IPS-18a (cell line): ENCODE data around the gene GJA8.
"Not testable (repeated sequence)": the region's sequence is repeated elsewhere in the genome, so short reads cannot be mapped to it uniquely, and the experiment has no call there.

Experiments used
- H3K27ac ChIP-seq: one replicate; pipeline ENCODE4 v1.5.1; 2013; ENCODE audit warnings: low read length
- H3K27me3 ChIP-seq: one replicate; pipeline ENCODE4 v1.6.1; 2013; ENCODE audit warnings: mild to moderate bottlenecking, low read length; ENCODE audit not compliant: control insufficient read depth, insufficient read depth
- H3K36me3 ChIP-seq: one replicate; pipeline ENCODE4 v1.6.1; 2013; ENCODE audit warnings: low read depth, low read length; ENCODE audit not compliant: control insufficient read depth
- H3K4me1 ChIP-seq: one replicate; pipeline ENCODE4 v1.6.1; 2013; ENCODE audit warnings: low read depth, low read length; ENCODE audit not compliant: control insufficient read depth
- H3K4me3 ChIP-seq: one replicate; pipeline ENCODE4 v1.5.1; 2013; ENCODE audit warnings: low read length
- H3K9ac ChIP-seq: one replicate; pipeline ENCODE4 v1.6.1; 2013; ENCODE audit warnings: mild to moderate bottlenecking, low read length, moderate library complexity
- H3K9me3 ChIP-seq: one replicate; pipeline ENCODE4 v1.6.1; 2013; ENCODE audit warnings: low read depth, low read length; ENCODE audit not compliant: control insufficient read depth

The GJA8 gene

DNA sequence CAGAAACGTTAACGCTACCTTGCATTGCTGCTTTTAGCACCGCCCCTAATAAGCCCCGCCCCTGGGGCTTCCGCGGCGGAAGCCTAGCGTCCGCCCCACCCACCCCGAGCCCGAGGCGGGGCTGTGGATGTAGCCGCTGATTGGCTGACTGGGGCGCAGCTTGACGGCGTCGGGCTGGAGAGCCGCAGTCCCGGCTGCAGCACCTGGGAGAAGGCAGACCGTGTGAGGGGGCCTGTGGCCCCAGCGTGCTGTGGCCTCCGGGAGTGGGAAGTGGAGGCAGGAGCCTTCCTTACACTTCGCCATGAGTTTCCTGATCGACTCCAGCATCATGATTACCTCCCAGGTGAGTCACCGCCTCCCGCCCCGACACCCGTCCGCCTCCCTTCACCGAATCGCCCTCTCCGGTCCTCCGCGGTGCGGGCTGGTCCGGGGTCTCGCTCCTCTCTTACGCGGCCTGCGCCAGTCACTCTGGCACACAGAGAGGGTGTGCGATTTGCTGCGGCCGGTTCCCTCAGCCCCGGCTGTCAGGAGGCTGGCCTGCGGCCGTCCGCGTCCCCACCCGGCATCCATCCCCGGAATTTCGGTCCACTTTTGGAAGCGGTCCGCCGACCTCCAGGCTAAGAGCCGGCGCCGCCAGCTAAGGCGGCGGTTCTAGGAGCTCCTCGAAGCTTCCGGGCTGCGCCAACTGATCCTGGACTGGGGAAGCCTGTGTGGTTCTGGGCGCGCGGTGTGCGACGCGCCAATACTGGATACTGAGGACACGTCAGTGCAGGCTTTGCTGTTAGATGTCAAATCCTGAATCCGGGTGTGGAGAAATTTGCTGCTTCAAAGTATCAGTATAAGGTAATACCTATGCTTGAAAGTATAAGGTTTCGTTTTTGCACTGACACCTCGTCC, 25.9 kb downstream of the GJA8 start, which contains the start of gene GPR89B:
TSS of gene GPR89B (plus strand) at position 185 of the 897 bp plus-strand sequence. CDS start at position 302, 117 bp downstream.
- peak within 1 kb of the TSS; percentile 81 for H3K4me3 ChIP-seq
- not testable (repeated sequence) for H3K27me3 ChIP-seq, H3K36me3 ChIP-seq, H3K27ac ChIP-seq, H3K9me3 ChIP-seq, H3K4me1 ChIP-seq
- H3K9ac ChIP-seq, result peak within 1 kb of the TSS; percentile 65

DNA sequence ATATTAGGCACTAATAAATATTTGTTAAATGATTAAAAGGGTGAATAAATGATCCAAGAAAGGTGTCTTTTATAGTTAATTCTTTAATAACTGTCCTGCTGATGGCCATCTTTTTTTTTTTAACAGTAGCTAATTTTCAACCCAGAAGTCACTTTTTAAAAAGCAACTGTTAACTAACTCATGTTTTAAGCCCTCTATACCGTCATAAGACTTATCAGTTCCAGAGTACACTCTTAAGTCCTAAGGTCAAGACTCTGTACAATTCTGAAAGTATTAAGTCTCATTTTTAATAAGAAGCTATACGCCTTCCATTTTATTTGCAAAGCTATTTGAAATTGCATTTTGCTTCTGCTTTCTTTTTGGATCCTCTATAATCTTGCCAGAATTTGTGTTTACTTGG, 28.5 kb downstream of the GJA8 start:
- not testable (repeated sequence) for H3K9me3 ChIP-seq, H3K4me3 ChIP-seq, H3K27me3 ChIP-seq, H3K36me3 ChIP-seq, H3K4me1 ChIP-seq, H3K9ac ChIP-seq, H3K27ac ChIP-seq

DNA sequence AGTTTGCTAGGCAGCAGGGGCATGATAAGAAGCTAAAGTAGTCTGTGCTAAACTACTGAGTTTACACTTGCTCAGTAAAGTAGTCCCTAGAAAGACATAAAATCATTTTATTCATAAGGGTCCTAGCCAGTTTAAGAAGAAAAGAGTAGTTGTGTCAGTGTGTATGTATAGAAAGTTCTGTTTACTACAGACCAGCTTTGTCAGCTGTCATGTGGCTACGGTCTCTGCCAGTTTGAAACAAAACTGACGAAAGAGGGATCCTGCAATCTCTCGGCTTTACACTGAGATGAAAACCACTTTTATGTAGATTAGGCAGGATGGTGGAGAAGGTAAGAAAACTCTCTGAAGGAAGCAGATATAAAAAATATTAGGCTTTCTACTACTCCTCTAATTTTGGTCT, 32.7 kb downstream of the GJA8 start:
- H3K9ac ChIP-seq, H3K36me3 ChIP-seq, H3K27ac ChIP-seq, H3K9me3 ChIP-seq, H3K4me1 ChIP-seq, H3K27me3 ChIP-seq, H3K4me3 ChIP-seq: not testable (repeated sequence)

DNA sequence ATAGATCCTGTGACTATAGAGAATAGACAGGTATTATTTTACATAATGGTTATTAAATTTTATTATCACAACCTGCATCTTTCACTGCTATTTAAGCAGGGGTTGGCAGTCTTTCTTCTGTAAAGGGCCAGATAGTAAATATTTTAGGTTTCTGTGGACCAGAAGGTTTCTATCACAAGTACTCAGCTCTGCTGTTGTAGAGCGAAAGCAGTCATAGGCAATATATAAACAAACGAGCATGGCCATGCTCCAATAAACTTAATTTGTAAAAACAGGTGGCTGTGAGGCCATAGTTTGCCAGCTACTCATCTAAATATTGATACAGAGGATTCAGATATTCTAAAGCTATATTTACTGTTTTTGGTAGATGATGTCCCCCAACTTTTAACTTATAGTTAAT, 37.9 kb downstream of the GJA8 start:
- H3K36me3 ChIP-seq, H3K9ac ChIP-seq, H3K9me3 ChIP-seq, H3K4me1 ChIP-seq, H3K27ac ChIP-seq, H3K4me3 ChIP-seq, H3K27me3 ChIP-seq: not testable (repeated sequence)

DNA sequence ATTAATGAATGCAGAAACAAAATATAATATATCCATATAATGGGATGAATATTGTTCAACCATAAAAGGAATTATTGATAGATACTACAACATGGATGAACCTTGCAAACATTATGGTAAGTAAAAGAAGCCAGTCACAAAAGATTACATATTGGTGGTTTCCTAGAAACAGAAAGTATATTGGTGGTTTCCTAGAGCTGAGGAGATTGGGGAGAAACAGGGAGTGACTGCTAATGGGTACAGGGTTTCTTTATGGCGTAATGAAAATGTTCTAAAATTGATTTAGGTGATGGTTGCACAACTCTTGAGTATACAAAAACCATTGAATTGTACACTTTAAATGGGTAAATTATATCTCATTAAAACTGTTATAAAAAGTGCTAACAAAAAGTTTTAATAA, 40.0 kb downstream of the GJA8 start:
- not testable (repeated sequence) for H3K9ac ChIP-seq, H3K27me3 ChIP-seq, H3K36me3 ChIP-seq, H3K27ac ChIP-seq, H3K4me1 ChIP-seq, H3K9me3 ChIP-seq, H3K4me3 ChIP-seq

DNA sequence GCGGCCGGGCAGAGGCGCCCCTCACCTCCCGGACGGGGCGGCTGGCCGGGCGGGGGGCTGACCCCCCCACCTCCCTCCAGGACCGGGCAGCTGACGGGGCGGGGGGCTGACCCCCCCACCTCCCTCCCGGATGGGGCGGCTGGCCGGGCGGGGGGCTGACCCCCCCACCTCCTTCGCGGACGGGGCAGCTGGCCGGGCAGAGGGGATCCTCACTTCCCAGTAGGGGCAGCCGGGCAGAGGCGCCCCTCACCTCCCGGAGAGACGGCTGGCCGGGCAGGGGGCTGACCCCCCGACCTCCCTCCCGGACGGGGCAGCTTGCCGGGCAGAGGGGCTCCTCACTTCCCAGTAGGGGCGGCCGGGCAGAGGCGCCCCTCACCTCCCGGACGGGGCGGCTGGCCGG, 46.9 kb downstream of the GJA8 start:
- H3K9me3 ChIP-seq, H3K4me3 ChIP-seq, H3K4me1 ChIP-seq, H3K27ac ChIP-seq, H3K9ac ChIP-seq, H3K36me3 ChIP-seq, H3K27me3 ChIP-seq: not testable (repeated sequence)
